Stomach (tissue), 4 donors: Measurements from ENCODE around the gene FAM98C.

ENCODE experiments used
- EP300 ChIP-seq: sonication (generic); formaldehyde crosslinking; IDR thresholded peaks from one replicate; pipeline ENCODE4 v1.6.1; 2017; ENCODE audit warnings: antibody characterized with exemption
- POLR2A ChIP-seq, 4 donors: fragments of 450-650 bp; IDR thresholded peaks; one replicate each; pipeline ENCODE4 v1.6.1; 2016; ENCODE audit warnings: antibody characterized with exemption in 4 of 4, control low read depth in 2 of 4, mild to moderate bottlenecking in 1 of 4, moderate library complexity in 1 of 4
- POLR2AphosphoS5 ChIP-seq, 3 donors: sonication (generic); formaldehyde crosslinking; IDR thresholded peaks; one replicate each; pipeline ENCODE4 v1.6.1; 2016; ENCODE audit warnings: antibody characterized with exemption in 3 of 3
- TF ChIP-seq, protein P1 (sequence below), 7 experiments: fragments of 450-650 bp in 4 of 7; fragments of 200-600 bp in 3 of 7; sonication (generic) in 3 of 7; IDR thresholded peaks; one replicate each; pipeline ENCODE4 v1.5.1; 2016 to 2019; ENCODE audit warnings: antibody characterized with exemption in 7 of 7, control low read depth in 2 of 7, mild to moderate bottlenecking in 1 of 7

DNA sequence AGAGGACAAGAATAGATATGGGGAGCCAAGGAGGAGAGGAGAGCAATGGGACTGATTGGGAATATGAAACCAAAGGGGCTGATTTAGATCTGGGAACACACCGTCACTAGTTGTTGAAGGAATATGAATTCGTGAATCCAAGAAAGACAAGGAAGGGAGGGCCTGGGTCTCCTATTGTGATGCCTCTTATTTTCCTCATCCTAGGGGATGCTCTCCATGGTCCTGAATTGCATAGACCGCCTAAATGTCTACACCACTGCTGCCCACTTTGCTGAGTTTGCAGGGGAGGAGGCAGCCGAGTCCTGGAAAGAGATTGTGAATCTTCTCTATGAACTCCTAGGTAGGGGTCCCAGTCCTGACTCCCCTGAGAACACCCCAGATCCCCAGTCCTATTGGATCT lies 52.1 kb downstream of the FAM98C start:
- TF ChIP-seq POLR2AphosphoS5 (IDR thresholded peaks at IDR 0.05) (no peak), EP300 (no peak), POLR2A (IDR thresholded peaks at IDR 0.05) (no peak)
- TF ChIP-seq, protein P1, sequence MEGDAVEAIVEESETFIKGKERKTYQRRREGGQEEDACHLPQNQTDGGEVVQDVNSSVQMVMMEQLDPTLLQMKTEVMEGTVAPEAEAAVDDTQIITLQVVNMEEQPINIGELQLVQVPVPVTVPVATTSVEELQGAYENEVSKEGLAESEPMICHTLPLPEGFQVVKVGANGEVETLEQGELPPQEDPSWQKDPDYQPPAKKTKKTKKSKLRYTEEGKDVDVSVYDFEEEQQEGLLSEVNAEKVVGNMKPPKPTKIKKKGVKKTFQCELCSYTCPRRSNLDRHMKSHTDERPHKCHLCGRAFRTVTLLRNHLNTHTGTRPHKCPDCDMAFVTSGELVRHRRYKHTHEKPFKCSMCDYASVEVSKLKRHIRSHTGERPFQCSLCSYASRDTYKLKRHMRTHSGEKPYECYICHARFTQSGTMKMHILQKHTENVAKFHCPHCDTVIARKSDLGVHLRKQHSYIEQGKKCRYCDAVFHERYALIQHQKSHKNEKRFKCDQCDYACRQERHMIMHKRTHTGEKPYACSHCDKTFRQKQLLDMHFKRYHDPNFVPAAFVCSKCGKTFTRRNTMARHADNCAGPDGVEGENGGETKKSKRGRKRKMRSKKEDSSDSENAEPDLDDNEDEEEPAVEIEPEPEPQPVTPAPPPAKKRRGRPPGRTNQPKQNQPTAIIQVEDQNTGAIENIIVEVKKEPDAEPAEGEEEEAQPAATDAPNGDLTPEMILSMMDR (IDR thresholded peaks at IDR 0.05) = no peak
